HEK293 (cell line): Measurements from ENCODE around the gene PPP2R5D.

ENCODE experiments used
- BCL11B ChIP-seq: fragments of 450-650 bp; formaldehyde crosslinking; IDR thresholded peaks from 2 replicates; pipeline ENCODE4 v1.5.1; 2016; ENCODE audit warnings: low read depth, missing biosample characterization, missing genetic modification characterization
- ELK4 ChIP-seq: IDR thresholded peaks from 2 replicates; pipeline ENCODE4 v1.6.1; 2011; ENCODE audit warnings: mild to moderate bottlenecking, low read depth, low read length, borderline replicate concordance
- INSM2 ChIP-seq: fragments of 450-650 bp; formaldehyde crosslinking; IDR thresholded peaks from 2 replicates; pipeline ENCODE4 v1.5.1; 2016; ENCODE audit warnings: missing biosample characterization, missing genetic modification characterization
- KLF10 ChIP-seq: fragments of 450-650 bp; IDR thresholded peaks from 2 replicates; pipeline ENCODE4 v1.5.1; 2018; ENCODE audit warnings: missing biosample characterization, mild to moderate bottlenecking, missing genetic modification characterization
- KLF8 ChIP-seq: fragments of 450-650 bp; formaldehyde crosslinking; IDR thresholded peaks from 2 replicates; pipeline ENCODE4 v1.5.1; 2016; ENCODE audit warnings: missing biosample characterization, missing genetic modification characterization
- SALL2 ChIP-seq: fragments of 450-650 bp; formaldehyde crosslinking; IDR thresholded peaks from 2 replicates; pipeline ENCODE4 v1.5.0; 2017; ENCODE audit warnings: missing biosample characterization, mild to moderate bottlenecking, missing genetic modification characterization, borderline replicate concordance
- TSHZ1 ChIP-seq: fragments of 450-650 bp; formaldehyde crosslinking; IDR thresholded peaks from 2 replicates; pipeline ENCODE4 v1.5.1; 2016; ENCODE audit warnings: missing biosample characterization, missing genetic modification characterization, borderline replicate concordance
- YY1 ChIP-seq: fragments of 450-650 bp; formaldehyde crosslinking; IDR thresholded peaks from 2 replicates; pipeline ENCODE4 v1.5.1; 2018; ENCODE audit warnings: missing biosample characterization, missing genetic modification characterization
- ZBTB10 ChIP-seq: fragments of 450-650 bp; formaldehyde crosslinking; IDR thresholded peaks from 2 replicates; pipeline ENCODE4 v1.5.1; 2016; ENCODE audit warnings: missing biosample characterization, missing genetic modification characterization
- ZBTB7A ChIP-seq: fragments of 450-650 bp; formaldehyde crosslinking; IDR thresholded peaks from 2 replicates; pipeline ENCODE4 v1.5.1; 2016; ENCODE audit warnings: low read depth, missing biosample characterization, missing genetic modification characterization
- ZNF112 ChIP-seq: fragments of 450-650 bp; formaldehyde crosslinking; IDR thresholded peaks from 2 replicates; pipeline ENCODE4 v1.5.0; 2017; ENCODE audit warnings: missing biosample characterization, missing genetic modification characterization
- ZNF114 ChIP-seq: fragments of 450-650 bp; formaldehyde crosslinking; IDR thresholded peaks from 2 replicates; pipeline ENCODE4 v1.5.0; 2017; ENCODE audit warnings: missing biosample characterization, missing genetic modification characterization
- ZNF132 ChIP-seq: fragments of 450-650 bp; formaldehyde crosslinking; IDR thresholded peaks from 2 replicates; pipeline ENCODE4 v1.5.1; 2017; ENCODE audit warnings: missing biosample characterization, missing genetic modification characterization, borderline replicate concordance
- ZNF394 ChIP-seq: fragments of 450-650 bp; formaldehyde crosslinking; IDR thresholded peaks from 2 replicates; pipeline ENCODE4 v1.5.1; 2016; ENCODE audit warnings: missing biosample characterization, missing genetic modification characterization, mild to moderate bottlenecking, moderate library complexity, borderline replicate concordance
- ZNF473 ChIP-seq: fragments of 450-650 bp; formaldehyde crosslinking; IDR thresholded peaks from 2 replicates; pipeline ENCODE4 v1.5.1; 2017; ENCODE audit warnings: missing biosample characterization, missing genetic modification characterization
- ZNF488 ChIP-seq: fragments of 450-650 bp; formaldehyde crosslinking; IDR thresholded peaks from 2 replicates; pipeline ENCODE4 v1.5.1; 2016; ENCODE audit warnings: missing biosample characterization, missing genetic modification characterization
- ZNF501 ChIP-seq: fragments of 450-650 bp; formaldehyde crosslinking; IDR thresholded peaks from 2 replicates; pipeline ENCODE4 v1.5.1; 2016; ENCODE audit warnings: missing biosample characterization, missing genetic modification characterization
- ZNF514 ChIP-seq: fragments of 450-650 bp; formaldehyde crosslinking; IDR thresholded peaks from 2 replicates; pipeline ENCODE4 v1.5.1; 2016; ENCODE audit warnings: missing biosample characterization, missing genetic modification characterization
- ZNF529 ChIP-seq: fragments of 450-650 bp; formaldehyde crosslinking; IDR thresholded peaks from 2 replicates; pipeline ENCODE4 v1.5.1; 2017; ENCODE audit warnings: missing genetic modification characterization, missing biosample characterization; ENCODE audit not compliant: insufficient replicate concordance
- ZNF555 ChIP-seq: fragments of 450-650 bp; formaldehyde crosslinking; conservative IDR thresholded peaks from 2 replicates; pipeline ENCODE4 v1.5.1; 2017; ENCODE audit warnings: missing biosample characterization, mild to moderate bottlenecking, missing genetic modification characterization, inconsistent platforms
- ZNF560 ChIP-seq: fragments of 450-650 bp; formaldehyde crosslinking; IDR thresholded peaks from 2 replicates; pipeline ENCODE4 v1.5.1; 2017; ENCODE audit warnings: missing biosample characterization, missing genetic modification characterization, borderline replicate concordance
- ZNF561 ChIP-seq: fragments of 450-650 bp; IDR thresholded peaks from 2 replicates; pipeline ENCODE4 v1.5.1; 2018; ENCODE audit warnings: missing biosample characterization, missing genetic modification characterization, borderline replicate concordance
- ZNF600 ChIP-seq: fragments of 450-650 bp; formaldehyde crosslinking; IDR thresholded peaks from 2 replicates; pipeline ENCODE4 v1.5.1; 2016; ENCODE audit warnings: missing biosample characterization, missing genetic modification characterization
- ZNF621 ChIP-seq: fragments of 450-650 bp; formaldehyde crosslinking; IDR thresholded peaks from 2 replicates; pipeline ENCODE4 v1.5.1; 2017; ENCODE audit warnings: missing biosample characterization, missing genetic modification characterization
- ZNF645 ChIP-seq: fragments of 450-650 bp; formaldehyde crosslinking; IDR thresholded peaks from 2 replicates; pipeline ENCODE4; 2016; ENCODE audit warnings: missing biosample characterization, missing genetic modification characterization
- ZNF707 ChIP-seq: fragments of 450-650 bp; formaldehyde crosslinking; IDR thresholded peaks from 2 replicates; pipeline ENCODE4 v1.5.1; 2016; ENCODE audit warnings: missing biosample characterization, missing genetic modification characterization
- ZNF785 ChIP-seq: fragments of 450-650 bp; formaldehyde crosslinking; IDR thresholded peaks from 2 replicates; pipeline ENCODE4 v1.5.1; 2016; ENCODE audit warnings: missing biosample characterization, missing genetic modification characterization
- ZNF843 ChIP-seq: fragments of 450-650 bp; formaldehyde crosslinking; IDR thresholded peaks from 2 replicates; pipeline ENCODE4 v1.5.1; 2016; ENCODE audit warnings: missing biosample characterization, missing genetic modification characterization

Gene PPP2R5D

GRCh38 chr6:43053545-43054205 lies 69.3 kb downstream of the PPP2R5D start, which contains the start of gene CUL7 (continued):
- no peak for TF ChIP-seq ZNF645 (tag by site-specific recombination)
- TF ChIP-seq ZNF514 (tag by site-specific recombination), result no peak
- no peak for TF ChIP-seq SALL2 (tag by site-specific recombination)
- 0 out of 2 replicates have a peak, but pooled peaks have one; percentile 13 for TF ChIP-seq YY1
- TF ChIP-seq ZNF785 (tag by site-specific recombination), result 0 out of 2 replicates have a peak, but pooled peaks have one; percentile 41
- no peak; the same call in 1 of the 2 replicates for TF ChIP-seq ZNF600 (tag by site-specific recombination)
- TF ChIP-seq ZNF621 (tag by site-specific recombination), result no peak
- peak; percentile 68; the same call in 1 of the 2 replicates for TF ChIP-seq KLF10 (tag by site-specific recombination)
- 0 out of 2 replicates have a peak, but pooled peaks have one; percentile 33 for TF ChIP-seq INSM2 (tag by site-specific recombination)
- TF ChIP-seq ZBTB7A (tag by site-specific recombination), result peak; percentile 66
- no peak for TF ChIP-seq ZNF112
- TF ChIP-seq ZNF394 (tag by site-specific recombination), result peak; percentile 52; the same call in 1 of the 2 replicates
- TF ChIP-seq ZNF707 (tag by site-specific recombination), result no peak
- TF ChIP-seq ZNF501, result peak; percentile 94; the same call in 1 of the 2 replicates
- no peak for TF ChIP-seq ZNF560 (tag by site-specific recombination)
- no peak for TF ChIP-seq ZNF529 (tag by site-specific recombination)
- TF ChIP-seq ZNF488 (tag by site-specific recombination), result no peak
- no peak for TF ChIP-seq ZNF473 (tag by site-specific recombination)
- TF ChIP-seq KLF8 (tag by site-specific recombination), result peak; percentile 92
- peak; percentile 55; the same call in 1 of the 2 replicates for TF ChIP-seq ZNF843
- no peak for TF ChIP-seq ZNF114 (tag by site-specific recombination)
- 0 out of 2 replicates have a peak, but pooled peaks have one; percentile 59 for TF ChIP-seq ZBTB10 (tag by site-specific recombination)
- TF ChIP-seq ZNF132, result no peak
- peak; percentile 86; the same call in 1 of the 2 replicates for TF ChIP-seq ZNF561 (tag by site-specific recombination)
- no peak for TF ChIP-seq BCL11B
- peak; percentile 71; the same call in 1 of the 2 replicates for TF ChIP-seq ELK4
- no peak for TF ChIP-seq TSHZ1 (tag by site-specific recombination)
- TF ChIP-seq ZNF555 (tag by site-specific recombination), result no peak
